Measurements from ENCODE around the gene KRTAP10-6. TPM values are rescaled to one million over a fixed set of nuclear protein-coding genes. Genes with fewer than 3 reads are reported as not detected.

The KRTAP10-6 gene
- total RNA-seq, 1 experiment from 2014 or later, result not detected

- ChIA-PET CTCF (no interaction called here), POLR2A (ENCODE audit: unreplicated experiment) (no interaction called here)
- Histone ChIP-seq H3K27ac (ENCODE audit: low read length) (no peak overlapping the region), H4K20me1 (ENCODE audit: low read length) (no peaks in the 10 kb centered on the region), H3K36me3 (ENCODE audit: low read depth, low read length) (no peaks in the 10 kb centered on the region), H3K4me3 (ENCODE audit: low read length) (no peak overlapping the region), H3K9me2 (replicated peaks; ENCODE audit: low read length) (no peaks in the 10 kb centered on the region), H3K9ac (ENCODE audit: low read length) (no peak overlapping the region), H3K4me2 (ENCODE audit: low read length) (no peak overlapping the region), H3K79me2 (ENCODE audit: low read length) (no peaks in the 10 kb centered on the region), H3K9me3 (ENCODE audit: low read length) (peaks cover 12% of the 10 kb centered on the region), H3K4me1 (ENCODE audit: insufficient read depth, low read length) (no peaks in the 10 kb centered on the region), H2AFZ (ENCODE audit: low read length) (no peak overlapping the region), H3K27me3 (ENCODE audit: low read length) (no peaks in the 10 kb centered on the region), H3F3A (ENCODE audit: low read length, unreplicated experiment) (no peaks in the 10 kb centered on the region)
- DNase-seq, result no peak
- intact Hi-C loops (cut with micrococcal nuclease), result no loop called here
- no peak for ATAC-seq
- TF ChIP-seq EZH2 (IDR thresholded peaks at IDR 0.05; ENCODE audit: low read length, unreplicated experiment), result no peak
- no peak for TF ChIP-seq EZH2phosphoT487 (IDR thresholded peaks at IDR 0.05; ENCODE audit: borderline replicate concordance, low read length)
- TF ChIP-seq CTCF (conservative IDR thresholded peaks at IDR 0.05; ENCODE audit: low read depth, low read length), result no peak
- BruUV-seq (replicated peaks), result no TSS peak
These were observed 33.5 kb upstream of the KRTAP10-6 start for GRCh38 chr21:44625756-44626155.

GRCh38 chr21:44623575-44623974 is 31.3 kb upstream of the KRTAP10-6 start:
- Histone ChIP-seq H3K79me2 (ENCODE audit: low read length) (no peaks in the 10 kb centered on the region), H2AFZ (ENCODE audit: low read length) (no peak overlapping the region), H3K4me2 (ENCODE audit: low read length) (no peak overlapping the region), H3K4me1 (ENCODE audit: insufficient read depth, low read length) (no peaks in the 10 kb centered on the region), H3K27me3 (ENCODE audit: low read length) (no peaks in the 10 kb centered on the region), H3K4me3 (ENCODE audit: low read length) (no peak overlapping the region), H3K36me3 (ENCODE audit: low read depth, low read length) (no peaks in the 10 kb centered on the region), H3K9ac (ENCODE audit: low read length) (no peak overlapping the region), H3K9me3 (ENCODE audit: low read length) (peaks cover 13% of the 10 kb centered on the region), H4K20me1 (ENCODE audit: low read length) (no peaks in the 10 kb centered on the region), H3K27ac (ENCODE audit: low read length) (no peak overlapping the region), H3F3A (ENCODE audit: low read length, unreplicated experiment) (no peaks in the 10 kb centered on the region), H3K9me2 (replicated peaks; ENCODE audit: low read length) (no peaks in the 10 kb centered on the region)
- intact Hi-C loops (cut with micrococcal nuclease), result no loop called here
- no TSS peak for BruUV-seq (replicated peaks)
- ChIA-PET POLR2A (ENCODE audit: unreplicated experiment) (no interaction called here), CTCF (no interaction called here)
- no peak for DNase-seq
- no peak for ATAC-seq
- TF ChIP-seq EZH2 (IDR thresholded peaks at IDR 0.05; ENCODE audit: low read length, unreplicated experiment) (no peak), CTCF (conservative IDR thresholded peaks at IDR 0.05; ENCODE audit: low read depth, low read length) (no peak), EZH2phosphoT487 (IDR thresholded peaks at IDR 0.05; ENCODE audit: borderline replicate concordance, low read length) (no peak)

- Histone ChIP-seq H3K9me3 (ENCODE audit: low read length) (peaks cover 13% of the 10 kb centered on the region), H3K9ac (ENCODE audit: low read length) (no peak overlapping the region), H2AFZ (ENCODE audit: low read length) (no peak overlapping the region), H3K9me2 (replicated peaks; ENCODE audit: low read length) (no peaks in the 10 kb centered on the region), H3K79me2 (ENCODE audit: low read length) (no peaks in the 10 kb centered on the region), H4K20me1 (ENCODE audit: low read length) (no peaks in the 10 kb centered on the region), H3K27me3 (ENCODE audit: low read length) (no peaks in the 10 kb centered on the region), H3K36me3 (ENCODE audit: low read depth, low read length) (no peaks in the 10 kb centered on the region), H3K4me2 (ENCODE audit: low read length) (no peak overlapping the region), H3K27ac (ENCODE audit: low read length) (no peak overlapping the region), H3K4me3 (ENCODE audit: low read length) (no peak overlapping the region), H3F3A (ENCODE audit: low read length, unreplicated experiment) (no peaks in the 10 kb centered on the region), H3K4me1 (ENCODE audit: insufficient read depth, low read length) (no peaks in the 10 kb centered on the region)
- ChIA-PET CTCF (interaction anchor here (1.2 kb wide), 1 partner anchor 123 kb away, joined by 5 read pairs; no protein-coding TSS in a partner anchor), POLR2A (ENCODE audit: unreplicated experiment) (no interaction called here)
- TF ChIP-seq EZH2 (IDR thresholded peaks at IDR 0.05; ENCODE audit: low read length, unreplicated experiment) (no peak), EZH2phosphoT487 (IDR thresholded peaks at IDR 0.05; ENCODE audit: borderline replicate concordance, low read length) (no peak), CTCF (conservative IDR thresholded peaks at IDR 0.05; ENCODE audit: low read depth, low read length) (no peak)
- no TSS peak for BruUV-seq (replicated peaks)
- intact Hi-C loops (cut with micrococcal nuclease), result no loop called here
- no peak for DNase-seq
- no peak for ATAC-seq
These were observed 27.6 kb upstream of the KRTAP10-6 start for GRCh38 chr21:44619886-44620285.

All from PC-3 (cell line).